Endothelial cell of umbilical vein (primary cell): ENCODE results near the gene LMO1. TPM values are rescaled to one million over a fixed set of nuclear protein-coding genes. Genes with fewer than 3 reads are reported as not detected.

Source experiments
- BruUV-seq: library from RNA; stranded (reverse); fragments of 400-500 nt; replicated peaks from 2 replicates; lab custom pipeline; 2021; lab: Mats Ljungman, UMichigan
- CTCF ChIA-PET: fragments of 300-600, 350-600 bp; sonication (Branson Sonifier 250); formaldehyde crosslinking; loops from one replicate; lab custom pipeline; 2021; ENCODE audit warnings: antibody characterized with exemption, inconsistent platforms; lab: Charles Lee
- POLR2A ChIA-PET: fragments of 300-600, 350-600 bp; sonication (Branson Sonifier 250); formaldehyde crosslinking; loops from one replicate; lab custom pipeline; 2021; ENCODE audit warnings: antibody characterized with exemption, inconsistent platforms; lab: Charles Lee
- DNase-seq: peaks from one replicate; pipeline ENCODE4 v3.0.0-alpha.2; 2011; ENCODE audit warnings: low read depth, low spot score
- FAIRE-seq: peaks from 2 replicates; lab custom pipeline; 2011; peaks lifted over from hg19 to GRCh38; lab: Jason Lieb, UNC
- H2AFZ ChIP-seq: 2 replicates; pipeline ENCODE4 v1.6.0; 2012; ENCODE audit warnings: low read depth, low read length, control low read depth, inconsistent platforms
- H3K27ac ChIP-seq: 2 replicates; pipeline ENCODE4 v1.5.1; 2011; ENCODE audit warnings: low read depth, mild to moderate bottlenecking, control low read depth, low read length, moderate library complexity; ENCODE audit not compliant: insufficient read depth
- H3K27me3 ChIP-seq, 2 experiments: 2 replicates each; pipeline versions ENCODE4 v1.6.0 to v1.6.1; 2011; ENCODE audit warnings: low read length in 2 of 2, mixed read lengths in 1 of 2; ENCODE audit not compliant: control insufficient read depth in 2 of 2, insufficient read depth in 2 of 2
- H3K36me3 ChIP-seq, 2 experiments: 2 replicates in 1 of 2; 3 replicates in 1 of 2; pipeline ENCODE4 v1.5.1; 2011; ENCODE audit warnings: low read length in 2 of 2, mild to moderate bottlenecking in 1 of 2, moderate library complexity in 1 of 2; ENCODE audit not compliant: control insufficient read depth in 2 of 2, insufficient read depth in 2 of 2; ENCODE audit errors: extremely low read depth in 1 of 2
- H3K4me1 ChIP-seq: 3 replicates; pipeline ENCODE4 v1.5.1; 2011; ENCODE audit warnings: mild to moderate bottlenecking, low read length; ENCODE audit not compliant: control insufficient read depth, insufficient read depth; ENCODE audit errors: extremely low read depth
- H3K4me2 ChIP-seq: 2 replicates; pipeline ENCODE4 v1.6.1; 2011; ENCODE audit warnings: low read length, control low read depth, mixed read lengths; ENCODE audit not compliant: insufficient read depth
- H3K4me3 ChIP-seq, 3 experiments: fragments of 200-600 bp in 1 of 3; sonication (generic), shearing (Covaris generic) in 1 of 3; replicated peaks in 1 of 3; 2 replicates each; pipeline ENCODE4 v1.5.1; 2011 to 2016; ENCODE audit warnings: control low read depth in 3 of 3, low read length in 3 of 3, mild to moderate bottlenecking in 2 of 3, inconsistent platforms in 1 of 3, low read depth in 1 of 3, moderate library complexity in 1 of 3; ENCODE audit not compliant: insufficient read depth in 1 of 3
- H3K79me2 ChIP-seq: 2 replicates; pipeline ENCODE4 v1.6.0; 2012; ENCODE audit warnings: low read length, inconsistent platforms; ENCODE audit not compliant: control insufficient read depth, insufficient read depth
- H3K9ac ChIP-seq: replicated peaks from 2 replicates; pipeline ENCODE3; 2011; ENCODE audit warnings: low read length, control low read depth; ENCODE audit not compliant: insufficient read depth; ENCODE audit errors: extremely low read depth
- H3K9me1 ChIP-seq: replicated peaks from 3 replicates; pipeline ENCODE4 v1.6.0; 2011; ENCODE audit warnings: mild to moderate bottlenecking, low read length; ENCODE audit not compliant: control insufficient read depth, insufficient read depth; ENCODE audit errors: extremely low read depth
- H3K9me3 ChIP-seq: replicated peaks from 2 replicates; pipeline ENCODE4 v1.5.1; 2012; ENCODE audit warnings: low read length, inconsistent platforms; ENCODE audit not compliant: control insufficient read depth, insufficient read depth
- H4K20me1 ChIP-seq: replicated peaks from 2 replicates; pipeline ENCODE3; 2011; ENCODE audit warnings: mild to moderate bottlenecking, low read length; ENCODE audit not compliant: control insufficient read depth, insufficient read depth; ENCODE audit errors: extremely low read depth
- CTCF ChIP-seq, 2 donors: IDR thresholded peaks; 1 replicate in 1 of 2; 2 replicates in 1 of 2; pipeline ENCODE4 v1.5.1; 2011; ENCODE audit warnings: low read length in 2 of 2, mild to moderate bottlenecking in 2 of 2, moderate library complexity in 2 of 2, control low read depth in 1 of 2, inconsistent platforms in 1 of 2, low read depth in 1 of 2; ENCODE audit not compliant: insufficient read depth in 1 of 2; ENCODE audit errors: extremely low read depth in 1 of 2
- EZH2 ChIP-seq: IDR thresholded peaks from 2 replicates; pipeline ENCODE4 v1.6.1; 2012; ENCODE audit warnings: borderline replicate concordance, low read depth, mild to moderate bottlenecking, moderate library complexity, low read length, inconsistent platforms; ENCODE audit not compliant: severe bottlenecking
- FOS ChIP-seq: IDR thresholded peaks from 2 replicates; pipeline ENCODE4 v1.6.1; 2011; ENCODE audit warnings: mild to moderate bottlenecking, low read length, moderate library complexity, borderline replicate concordance; ENCODE audit not compliant: insufficient read depth
- GATA2 ChIP-seq: IDR thresholded peaks from 2 replicates; pipeline ENCODE4 v1.7.0; 2011; ENCODE audit warnings: low read depth, mild to moderate bottlenecking, moderate library complexity, mixed read lengths, low read length; ENCODE audit not compliant: insufficient read length, insufficient read depth
- JUN ChIP-seq: IDR thresholded peaks from 2 replicates; pipeline ENCODE4 v1.6.1; 2011; ENCODE audit warnings: borderline replicate concordance, low read depth; ENCODE audit not compliant: insufficient read length, insufficient read depth
- MAX ChIP-seq: IDR thresholded peaks from 2 replicates; pipeline ENCODE4 v1.6.1; 2011; ENCODE audit not compliant: insufficient read depth, insufficient read length
- MYC ChIP-seq: IDR thresholded peaks from one replicate; pipeline ENCODE4 v1.6.1; 2011; ENCODE audit warnings: mild to moderate bottlenecking, low read depth, low read length
- POLR2A ChIP-seq: IDR thresholded peaks from 2 replicates; pipeline ENCODE4 v1.6.1; 2012; ENCODE audit warnings: low read depth, mild to moderate bottlenecking, control low read depth, low read length
- POLR2AphosphoS5 ChIP-seq: IDR thresholded peaks from 2 replicates; pipeline ENCODE4 v1.6.1; 2012; ENCODE audit warnings: low read depth, mild to moderate bottlenecking, control low read depth, low read length, moderate library complexity; ENCODE audit not compliant: insufficient read depth
- dilution Hi-C: fragments of 300-500 bp; cut with MboI; formaldehyde crosslinking; loops from one replicate; pipeline ENCODE4 v1.15.0; 2019; ENCODE audit warnings: low sequenced_read_pairs; ENCODE audit not compliant: extremely low pct_ligation_motif_present
- intact Hi-C: fragments of 100-400 bp; cut with micrococcal nuclease; formaldehyde crosslinking; loops from one replicate; pipeline ENCODE4 v1.10.0; 2022
- polyA plus RNA-seq, 4 experiments: library from polyadenylated mRNA; depleted of rRNA in 3 of 4; stranded (reverse) in 3 of 4; unstranded in 1 of 4; fragments of >200 nt; gene quantifications; 2 replicates each; pipeline versions ENCODE4 v1.2.1 to v1.2.3, GENCODE V29; 2011 to 2012; ENCODE audit warnings: missing spikeins in 1 of 4
- total RNA-seq: library from RNA; stranded (reverse); gene quantifications from 2 replicates; pipeline ENCODE4 v1.2.3, GENCODE V29; 2021

LMO1 gene
- total and polyA plus RNA-seq, 2 donors (not counting 3 experiments of a cell fraction or from before 2014, with no cell fraction given) = not detected

- no peak overlapping the region for H3K9ac ChIP-seq
- dilution Hi-C loops (no loop called here), intact Hi-C loops (no loop called here)
- no peak overlapping the region for H3K4me2 ChIP-seq
- H3K4me1 ChIP-seq = peaks cover 12% of the 10 kb centered on the region
- no peaks in the 10 kb centered on the region for H3K9me1 ChIP-seq
- no peaks in the 10 kb centered on the region for H3K36me3 ChIP-seq
- no peak overlapping the region for H2AFZ ChIP-seq
- H3K27me3 ChIP-seq = peaks cover 7 to 15% of the 10 kb centered on the region in 2 experiments
- H3K79me2 ChIP-seq = no peaks in the 10 kb centered on the region
- no peak for FAIRE-seq
- POLR2A ChIA-PET = no interaction called here
- no peak overlapping the region for H3K4me3 ChIP-seq
- H4K20me1 ChIP-seq = no peaks in the 10 kb centered on the region
- CTCF ChIA-PET = interaction anchor here (1.9 kb wide), 1 partner anchor 10 kb away, joined by 9 read pairs; no protein-coding TSS in a partner anchor
- no TSS peak for BruUV-seq
- H3K27ac ChIP-seq = no peak overlapping the region
- TF ChIP-seq MYC = no peak
- no peak for TF ChIP-seq GATA2
- TF ChIP-seq MAX = no peak
- TF ChIP-seq POLR2A = no peak
- H3K9me3 ChIP-seq = no peaks in the 10 kb centered on the region
- no peak for DNase-seq
Measured at GRCh38 chr11:8203414-8203715, 60.3 kb downstream of the LMO1 start.

- no peak overlapping the region for H3K4me3 ChIP-seq
- H3K9ac ChIP-seq = no peak overlapping the region
- H3K9me3 ChIP-seq = no peaks in the 10 kb centered on the region
- no peak overlapping the region for H3K27ac ChIP-seq
- H3K4me2 ChIP-seq = no peak overlapping the region
- H4K20me1 ChIP-seq = no peaks in the 10 kb centered on the region
- H2AFZ ChIP-seq = no peak overlapping the region
- no TSS peak for BruUV-seq
- no peaks in the 10 kb centered on the region for H3K36me3 ChIP-seq
- DNase-seq = no peak
- intact Hi-C loops (no loop called here), dilution Hi-C loops (no loop called here)
- no peaks in the 10 kb centered on the region for H3K9me1 ChIP-seq
- ChIA-PET POLR2A (no interaction called here), CTCF (interaction anchor here (1.9 kb wide), 1 partner anchor 9 kb away, joined by 9 read pairs; no protein-coding TSS in a partner anchor)
- TF ChIP-seq EZH2 (no peak), GATA2 (no peak), FOS (no peak), MYC (no peak), MAX (no peak), CTCF (IDR thresholded peaks at IDR 0.05; ENCODE audit: extremely low read depth in 1 of 2, insufficient read depth in 1 of 2, low read depth in 1 of 2, low read length in 2 of 2) (no peak), POLR2AphosphoS5 (no peak), POLR2A (no peak), JUN (no peak)
- peaks cover 7 to 15% of the 10 kb centered on the region in 2 experiments for H3K27me3 ChIP-seq
- peaks cover 12% of the 10 kb centered on the region for H3K4me1 ChIP-seq
- FAIRE-seq = no peak
- H3K79me2 ChIP-seq = no peaks in the 10 kb centered on the region
Measured at GRCh38 chr11:8202516-8203413, 60.9 kb downstream of the LMO1 start.
